ENCODE data around the gene APOM. TPM values are rescaled to one million over a fixed set of nuclear protein-coding genes. Genes with fewer than 3 reads are reported as not detected.

Gene APOM
- total RNA-seq, 4 donors from 2014 or later: 0.62 to 7.4 (median 3.2) TPM

DNA sequence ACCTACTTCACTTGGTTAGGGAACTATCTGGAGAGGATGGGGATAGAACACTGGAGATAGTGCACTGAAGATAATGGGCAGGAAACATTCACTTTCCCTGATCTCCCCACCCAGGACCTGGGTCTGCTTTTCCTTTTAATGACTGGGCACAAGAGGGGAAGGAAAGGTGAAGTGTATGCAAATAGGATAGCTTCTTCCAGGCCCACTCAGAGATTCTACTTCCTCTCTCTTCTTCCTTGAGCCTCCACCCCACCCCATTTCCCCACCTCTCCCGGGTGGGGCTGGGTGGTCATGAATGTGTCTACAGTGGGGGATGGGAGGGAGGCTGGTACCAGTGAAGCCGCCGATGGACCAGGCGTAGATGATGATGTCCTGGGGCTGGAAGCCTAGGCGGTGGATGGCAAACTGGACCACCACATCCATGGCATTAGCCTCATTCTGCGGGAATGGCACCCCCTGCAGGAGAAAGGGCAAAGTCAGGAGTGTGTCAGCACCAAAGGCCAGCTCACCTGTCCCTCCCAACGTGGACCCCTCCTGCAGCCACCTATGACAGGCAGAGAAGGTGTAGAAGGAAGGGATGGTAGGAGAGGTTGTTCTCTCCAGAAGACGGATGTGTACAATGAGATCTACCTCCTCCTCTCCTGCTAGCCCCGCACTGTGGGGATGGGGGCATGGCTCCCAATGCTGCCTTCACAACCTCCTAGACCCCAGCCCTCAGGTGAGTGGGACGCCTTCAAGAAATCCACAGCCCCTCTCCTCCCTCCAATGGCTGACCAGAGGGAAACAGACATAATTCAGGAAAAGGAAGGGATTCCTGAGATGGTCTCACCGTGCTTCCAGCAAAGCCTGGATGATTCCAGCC, 33.8 kb downstream of the APOM start:
- H3K4me1 ChIP-seq: no peaks in the 10 kb centered on the region
- no peak overlapping the region for H3K27ac ChIP-seq
- peaks cover 0 to 92% of the 10 kb centered on the region in 2 donors for H3K36me3 ChIP-seq
- H3K9me3 ChIP-seq: no peaks in the 10 kb centered on the region
- H3K4me3 ChIP-seq: no peak overlapping the region
- no peak for ATAC-seq
- no peaks in the 10 kb centered on the region for H3K27me3 ChIP-seq
- WGBS, 2 donors (ENCODE audit: low coverage in 1 of 2): 65 to 77% methylated on average over 3 to 9 of the region's 11 CpGs
- no peak for TF ChIP-seq POLR2A (IDR thresholded peaks at IDR 0.05)
- no peak for TF ChIP-seq POLR2AphosphoS5 (IDR thresholded peaks at IDR 0.05)
- TF ChIP-seq, protein P1, sequence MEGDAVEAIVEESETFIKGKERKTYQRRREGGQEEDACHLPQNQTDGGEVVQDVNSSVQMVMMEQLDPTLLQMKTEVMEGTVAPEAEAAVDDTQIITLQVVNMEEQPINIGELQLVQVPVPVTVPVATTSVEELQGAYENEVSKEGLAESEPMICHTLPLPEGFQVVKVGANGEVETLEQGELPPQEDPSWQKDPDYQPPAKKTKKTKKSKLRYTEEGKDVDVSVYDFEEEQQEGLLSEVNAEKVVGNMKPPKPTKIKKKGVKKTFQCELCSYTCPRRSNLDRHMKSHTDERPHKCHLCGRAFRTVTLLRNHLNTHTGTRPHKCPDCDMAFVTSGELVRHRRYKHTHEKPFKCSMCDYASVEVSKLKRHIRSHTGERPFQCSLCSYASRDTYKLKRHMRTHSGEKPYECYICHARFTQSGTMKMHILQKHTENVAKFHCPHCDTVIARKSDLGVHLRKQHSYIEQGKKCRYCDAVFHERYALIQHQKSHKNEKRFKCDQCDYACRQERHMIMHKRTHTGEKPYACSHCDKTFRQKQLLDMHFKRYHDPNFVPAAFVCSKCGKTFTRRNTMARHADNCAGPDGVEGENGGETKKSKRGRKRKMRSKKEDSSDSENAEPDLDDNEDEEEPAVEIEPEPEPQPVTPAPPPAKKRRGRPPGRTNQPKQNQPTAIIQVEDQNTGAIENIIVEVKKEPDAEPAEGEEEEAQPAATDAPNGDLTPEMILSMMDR (IDR thresholded peaks at IDR 0.05): no peak
- TF ChIP-seq EP300 (IDR thresholded peaks at IDR 0.05): no peak

DNA sequence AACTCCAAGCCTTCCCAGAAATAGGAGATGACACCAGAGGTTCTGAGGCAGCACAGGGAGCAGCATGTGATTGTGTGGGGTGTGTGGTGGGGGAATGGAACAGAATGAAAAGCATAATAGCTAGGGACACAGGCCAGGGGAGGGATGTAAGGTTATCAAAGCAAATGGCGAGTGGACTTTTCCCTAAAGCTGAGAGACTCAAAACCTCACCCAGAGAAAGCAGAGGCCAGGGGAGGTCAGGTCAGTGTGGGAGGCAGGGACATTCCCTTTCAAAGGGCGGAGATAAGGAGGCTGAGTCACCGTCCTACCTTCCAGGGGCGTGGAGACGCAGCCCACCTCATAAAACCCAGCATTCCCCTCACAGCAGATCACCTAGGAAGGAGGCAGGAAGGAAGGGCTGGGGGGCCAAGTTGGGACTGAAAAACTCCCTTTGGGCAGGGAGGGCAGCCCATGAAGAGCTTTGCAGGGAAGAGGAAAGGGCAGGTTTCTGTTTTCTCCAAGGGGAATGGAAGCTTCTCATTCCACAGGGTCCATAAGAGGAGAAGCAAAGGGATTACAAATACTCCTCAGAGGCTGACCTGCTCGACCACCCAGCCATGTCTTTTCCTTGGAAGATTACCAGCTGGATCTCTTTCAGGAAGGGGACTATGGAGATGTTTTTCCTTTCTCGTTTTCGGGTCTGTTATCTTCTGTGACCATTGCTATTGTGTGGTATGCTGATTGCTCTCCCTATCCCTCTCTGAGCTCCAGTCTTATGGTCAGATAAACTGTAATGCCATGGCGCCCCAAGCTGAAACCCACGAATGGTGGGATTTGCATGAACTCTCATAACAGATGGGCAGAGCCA, 34.8 kb downstream of the APOM start:
- H3K4me1 ChIP-seq: no peaks in the 10 kb centered on the region
- no peak overlapping the region for H3K4me3 ChIP-seq
- WGBS, 2 donors (ENCODE audit: low coverage in 1 of 2): 36 to 48% methylated on average over 5 of the region's 10 CpGs
- peaks cover 0 to 100% of the 10 kb centered on the region in 2 donors for H3K36me3 ChIP-seq
- TF ChIP-seq, protein P1 (IDR thresholded peaks at IDR 0.05): no peak
- TF ChIP-seq EP300 (IDR thresholded peaks at IDR 0.05): no peak
- no peak for TF ChIP-seq POLR2AphosphoS5 (IDR thresholded peaks at IDR 0.05)
- no peak for TF ChIP-seq POLR2A (IDR thresholded peaks at IDR 0.05)
- no peaks in the 10 kb centered on the region for H3K27me3 ChIP-seq
- no peak for ATAC-seq
- H3K27ac ChIP-seq: no peak overlapping the region
- no peaks in the 10 kb centered on the region for H3K9me3 ChIP-seq

DNA sequence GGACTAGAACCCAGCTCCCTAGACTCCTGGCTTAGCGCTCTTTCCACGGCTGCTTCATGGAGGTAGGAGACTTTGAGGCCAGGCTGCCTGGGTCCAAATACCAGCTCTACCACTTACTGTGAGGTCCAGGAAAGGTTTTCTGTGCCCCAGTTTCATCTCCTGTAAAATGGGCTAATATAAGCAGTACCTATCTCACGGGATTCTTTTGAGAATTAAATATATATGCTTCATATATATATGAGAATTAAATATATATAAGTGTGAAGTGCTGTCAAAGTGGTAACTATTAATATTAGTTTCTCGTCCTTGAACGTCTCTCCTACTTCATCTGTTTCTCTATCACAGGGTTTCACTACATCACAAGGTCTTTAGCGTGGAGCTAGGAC, 35.4 kb downstream of the APOM start:
- no peaks in the 10 kb centered on the region for H3K27me3 ChIP-seq
- H3K4me3 ChIP-seq: no peak overlapping the region
- no peaks in the 10 kb centered on the region for H3K4me1 ChIP-seq
- no peaks in the 10 kb centered on the region for H3K9me3 ChIP-seq
- WGBS, 2 donors (ENCODE audit: low coverage in 1 of 2): 71 to 84% methylated on average over 6 of the region's 6 CpGs
- peaks cover 0 to 100% of the 10 kb centered on the region in 2 donors for H3K36me3 ChIP-seq
- TF ChIP-seq, protein P1 (IDR thresholded peaks at IDR 0.05): no peak
- TF ChIP-seq POLR2A (IDR thresholded peaks at IDR 0.05): no peak
- TF ChIP-seq POLR2AphosphoS5 (IDR thresholded peaks at IDR 0.05): no peak
- TF ChIP-seq EP300 (IDR thresholded peaks at IDR 0.05): no peak
- no peak for ATAC-seq
- no peak overlapping the region for H3K27ac ChIP-seq

DNA sequence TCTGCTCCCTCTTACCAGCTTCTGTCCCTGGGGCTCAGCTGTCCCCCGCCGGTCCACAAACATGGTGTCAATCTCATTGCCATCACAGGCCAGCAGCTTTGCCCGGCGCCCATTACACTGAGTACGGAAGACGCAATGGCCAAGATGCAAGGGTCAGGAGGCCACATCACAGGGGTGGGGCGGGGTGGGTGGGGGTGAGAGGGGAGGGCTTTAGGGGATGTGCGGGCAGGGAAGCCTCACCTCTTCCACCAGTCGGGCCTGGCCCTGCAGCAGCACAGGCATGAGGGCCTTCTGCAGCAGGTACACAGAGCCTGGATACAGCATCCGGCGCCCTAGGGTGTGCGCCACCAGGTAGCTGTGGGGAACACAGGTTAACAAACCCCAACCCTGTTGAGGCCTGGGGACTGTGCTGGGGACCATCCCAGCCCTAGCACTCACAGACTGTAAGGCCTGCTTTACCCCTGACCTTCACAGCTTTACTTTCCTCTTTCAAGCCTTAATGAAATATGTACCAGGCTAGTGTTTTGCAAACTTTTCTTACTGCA, 35.9 kb downstream of the APOM start:
- no peak overlapping the region for H3K4me3 ChIP-seq
- H3K27ac ChIP-seq: no peak overlapping the region
- no peaks in the 10 kb centered on the region for H3K9me3 ChIP-seq
- no peaks in the 10 kb centered on the region for H3K27me3 ChIP-seq
- TF ChIP-seq POLR2AphosphoS5 (IDR thresholded peaks at IDR 0.05): no peak
- TF ChIP-seq POLR2A (IDR thresholded peaks at IDR 0.05): no peak
- TF ChIP-seq, protein P1 (IDR thresholded peaks at IDR 0.05): no peak
- TF ChIP-seq EP300 (IDR thresholded peaks at IDR 0.05): no peak
- peaks cover 0 to 100% of the 10 kb centered on the region in 2 donors for H3K36me3 ChIP-seq
- 80% methylated on average over 3 of the region's 12 CpGs; no CpG with 5 or more reads in 1 of the 2 donors for WGBS, 2 donors (ENCODE audit: low coverage in 1 of 2)
- no peaks in the 10 kb centered on the region for H3K4me1 ChIP-seq
- ATAC-seq: no peak

Data from gastroesophageal sphincter (tissue), 4 donors.